ENCODE measurements around the gene MRPL10. TPM values are rescaled to one million over a fixed set of nuclear protein-coding genes. Genes with fewer than 3 reads are reported as not detected.
A peak's percentile ranks its signal among the peaks of the same experiment; 100 is the strongest.

Gene MRPL10
- total RNA-seq, 5 donors from 2014 or later (not counting 1 experiment from before 2014, with no cell fraction given): 34.1 to 60.1 (median 41.6) TPM

DNA sequence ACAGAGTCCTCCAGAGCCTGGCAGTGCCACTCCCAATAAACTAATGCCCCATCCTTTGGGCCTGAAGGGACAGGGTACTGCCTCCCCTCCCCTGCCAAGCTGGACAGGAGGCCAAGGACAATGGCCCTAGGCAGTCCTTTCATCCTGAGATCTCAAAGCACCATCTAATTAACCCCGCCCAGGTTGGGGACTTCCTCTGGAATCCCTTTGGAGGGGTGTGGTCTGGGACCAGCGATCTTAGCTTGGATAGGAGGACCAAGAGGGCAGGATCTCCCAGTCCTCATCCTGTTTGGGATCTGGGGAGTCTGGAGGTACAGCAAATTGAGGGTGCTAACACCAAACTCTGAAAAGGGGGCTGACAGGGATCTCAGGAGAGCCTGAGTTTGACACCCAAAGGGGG lies 37.8 kb upstream of the MRPL10 start:
- ChIA-PET CTCF (no interaction called here), POLR2A (no interaction called here)
- peaks cover 28 to 45% of the 10 kb centered on the region in 2 donors for H3K27me3 Mint-ChIP-seq
- ATAC-seq (replicated peaks in 1 of 4) (no peak), DNase-seq (no peak)
- Histone ChIP-seq H3K4me3 (ENCODE audit: control insufficient read depth in 1 of 2, extremely low read depth in 1 of 2, low read length in 1 of 2) (no peak overlapping the region), H3K4me1 (ENCODE audit: control insufficient read depth in 1 of 2, extremely low read depth in 1 of 2, insufficient read depth in 2 of 2, low read length in 2 of 2) (peaks cover 0 to 4% of the 10 kb centered on the region in 2 experiments), H3K27ac (ENCODE audit: low read length) (no peak overlapping the region), H3K9me3 (no peaks in the 10 kb centered on the region), H3K27me3 (replicated peaks in 1 of 2; ENCODE audit: control insufficient read depth in 2 of 2, extremely low read depth in 1 of 2, insufficient read depth in 2 of 2, low read length in 1 of 2) (peaks cover 0 to 65% of the 10 kb centered on the region in 2 experiments), H3K36me3 (ENCODE audit: control insufficient read depth in 2 of 2, extremely low read depth in 1 of 2, insufficient read depth in 1 of 2, low read length in 1 of 2) (no peaks in the 10 kb centered on the region)
- H3K4me1 Mint-ChIP-seq: peaks cover 5 to 11% (median 9%) of the 10 kb centered on the region in 3 donors
- no peak overlapping the region for H3K27ac Mint-ChIP-seq
- H3K4me3 Mint-ChIP-seq: no peak overlapping the region
- WGBS (ENCODE audit: insufficient coverage): 60% methylated on average over 1 of the region's 2 CpGs
- H3K36me3 Mint-ChIP-seq: no peaks in the 10 kb centered on the region
- H3K9me3 Mint-ChIP-seq: no peaks in the 10 kb centered on the region

DNA sequence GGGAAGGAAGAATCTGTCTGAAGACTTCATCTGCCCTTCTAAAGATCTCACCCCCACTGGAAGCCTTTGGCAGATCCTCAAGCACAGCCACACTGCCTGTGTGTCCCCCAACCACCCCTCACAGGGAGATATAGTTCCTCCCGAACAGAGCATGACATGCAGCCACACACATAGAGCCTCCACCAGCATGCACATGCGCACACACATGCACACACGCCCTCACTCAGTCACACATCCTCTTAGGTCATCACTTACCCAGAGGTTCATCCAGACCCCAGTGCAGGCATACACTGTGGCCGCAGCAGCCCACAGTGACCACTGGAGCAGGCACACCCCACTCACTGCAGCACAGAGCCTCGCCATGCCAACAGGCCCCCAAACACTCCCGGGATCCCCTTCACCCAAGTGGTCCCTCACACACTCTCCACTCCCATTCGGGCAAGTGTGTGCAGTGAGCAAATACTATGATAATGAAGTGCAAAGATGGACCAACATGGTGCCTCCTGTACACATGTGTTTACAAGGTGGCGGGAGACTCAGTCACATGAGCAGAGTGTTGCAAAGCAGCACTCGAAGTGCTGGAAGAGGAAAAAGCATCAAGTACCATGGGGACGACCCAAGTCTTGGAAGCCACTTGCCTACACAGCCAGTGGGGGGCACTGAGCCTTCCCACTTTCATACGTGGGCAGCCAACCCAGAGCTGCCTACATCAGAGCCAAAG lies 36.6 kb upstream of the MRPL10 start:
- H3K9me3 Mint-ChIP-seq: no peaks in the 10 kb centered on the region
- no peak overlapping the region for H3K27ac ChIP-seq (ENCODE audit: low read length)

DNA sequence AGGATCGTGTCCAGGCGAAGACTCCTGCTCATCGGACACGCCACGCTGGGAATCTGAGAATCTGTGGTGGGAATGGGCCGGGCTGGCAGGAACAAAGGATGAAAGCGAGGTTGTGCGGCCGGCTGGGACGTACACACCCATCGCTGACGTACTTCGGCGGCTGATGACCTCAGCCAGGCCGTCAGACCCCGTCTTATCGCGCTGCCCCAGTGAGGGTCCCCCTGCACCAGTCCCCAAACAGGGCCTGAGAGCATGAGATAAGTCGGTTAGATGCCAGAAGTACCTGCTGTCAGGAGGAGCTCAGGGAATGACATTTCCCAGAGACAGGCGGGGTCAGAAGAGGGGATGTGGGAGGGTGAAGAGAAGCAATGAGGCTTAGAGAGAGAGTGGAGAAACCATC lies 35.6 kb upstream of the MRPL10 start:
- Histone ChIP-seq H3K9me3 (no peaks in the 10 kb centered on the region), H3K27ac (ENCODE audit: low read length) (no peak overlapping the region), H3K4me1 (ENCODE audit: control insufficient read depth in 1 of 2, extremely low read depth in 1 of 2, insufficient read depth in 2 of 2, low read length in 2 of 2) (peaks cover 0 to 6% of the 10 kb centered on the region in 2 experiments), H3K4me3 (ENCODE audit: control insufficient read depth in 1 of 2, extremely low read depth in 1 of 2, low read length in 1 of 2) (no peak overlapping the region), H3K27me3 (replicated peaks in 1 of 2; ENCODE audit: control insufficient read depth in 2 of 2, extremely low read depth in 1 of 2, insufficient read depth in 2 of 2, low read length in 1 of 2) (peaks cover 0 to 47% of the 10 kb centered on the region in 2 experiments), H3K36me3 (ENCODE audit: control insufficient read depth in 2 of 2, extremely low read depth in 1 of 2, insufficient read depth in 1 of 2, low read length in 1 of 2) (no peaks in the 10 kb centered on the region)
- Mint-ChIP-seq H3K36me3 (no peaks in the 10 kb centered on the region), H3K4me3 (no peak overlapping the region), H3K4me1 (peaks cover 9 to 17% (median 11%) of the 10 kb centered on the region in 3 donors), H3K27me3 (peaks cover 13 to 30% of the 10 kb centered on the region in 2 donors), H3K27ac (no peak overlapping the region), H3K9me3 (no peaks in the 10 kb centered on the region)
- ChIA-PET CTCF (interaction anchor here in 1 of 2 donors (0.6 kb wide), 1 partner anchor 1332 kb away, joined by 3 read pairs; no protein-coding TSS in a partner anchor), POLR2A (no interaction called here)
- ATAC-seq (replicated peaks in 1 of 4) (no peak), DNase-seq (no peak)
- WGBS (ENCODE audit: insufficient coverage): 87% methylated on average over 17 of the region's 20 CpGs

More for the DNA sequence above, 36.6 kb upstream of the MRPL10 start:
- no peak overlapping the region for H3K27ac Mint-ChIP-seq
- Histone ChIP-seq H3K4me1 (ENCODE audit: control insufficient read depth in 1 of 2, extremely low read depth in 1 of 2, insufficient read depth in 2 of 2, low read length in 2 of 2) (peaks cover 0 to 5% of the 10 kb centered on the region in 2 experiments), H3K36me3 (ENCODE audit: control insufficient read depth in 2 of 2, extremely low read depth in 1 of 2, insufficient read depth in 1 of 2, low read length in 1 of 2) (no peaks in the 10 kb centered on the region), H3K9me3 (no peaks in the 10 kb centered on the region), H3K27me3 (replicated peaks in 1 of 2; ENCODE audit: control insufficient read depth in 2 of 2, extremely low read depth in 1 of 2, insufficient read depth in 2 of 2, low read length in 1 of 2) (peaks cover 0 to 54% of the 10 kb centered on the region in 2 experiments), H3K4me3 (ENCODE audit: control insufficient read depth in 1 of 2, extremely low read depth in 1 of 2, low read length in 1 of 2) (no peak overlapping the region)
- H3K4me1 Mint-ChIP-seq: peaks cover 5 to 12% (median 11%) of the 10 kb centered on the region in 3 donors
- H3K36me3 Mint-ChIP-seq: no peaks in the 10 kb centered on the region
- DNase-seq (no peak), ATAC-seq (replicated peaks in 1 of 4) (no peak)
- WGBS (ENCODE audit: insufficient coverage): 83% methylated on average over 8 of the region's 11 CpGs
- peaks cover 18 to 35% of the 10 kb centered on the region in 2 donors for H3K27me3 Mint-ChIP-seq
- no peak overlapping the region for H3K4me3 Mint-ChIP-seq
- POLR2A ChIA-PET: no interaction called here
- CTCF ChIA-PET: interaction anchor here in 1 of 2 donors (0.6 kb wide), 1 partner anchor 1331 kb away, joined by 3 read pairs; no protein-coding TSS in a partner anchor

DNA sequence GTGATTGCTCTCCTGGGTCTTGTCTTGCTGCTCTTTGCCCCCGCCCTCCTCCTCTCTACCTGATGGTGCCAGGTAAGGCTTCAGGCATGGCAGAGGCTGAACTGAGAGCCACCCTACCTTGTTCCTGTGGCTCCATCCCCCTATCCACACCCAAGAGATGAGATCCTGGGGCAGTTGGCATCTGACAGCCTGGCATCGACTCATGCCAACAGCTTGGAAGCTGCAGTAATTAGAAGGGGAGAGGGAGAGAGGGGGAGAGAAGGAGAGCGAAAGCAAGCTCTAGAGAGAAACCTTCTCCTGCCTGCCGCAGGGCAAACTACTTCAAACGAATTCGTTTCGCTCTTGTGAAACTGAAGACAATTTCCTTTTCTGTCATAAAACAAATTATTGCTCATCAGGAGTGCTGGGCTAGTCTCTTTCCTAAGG lies 33.5 kb upstream of the MRPL10 start:
- Mint-ChIP-seq H3K36me3 (no peaks in the 10 kb centered on the region), H3K27me3 (peaks cover 0 to 18% of the 10 kb centered on the region in 2 donors), H3K27ac (peak overlapping the region in 1 of 2 donors; percentile 64), H3K4me3 (peak overlapping the region in 1 of 3 donors; percentile 47), H3K4me1 (peaks cover 9 to 17% (median 11%) of the 10 kb centered on the region in 3 donors), H3K9me3 (no peaks in the 10 kb centered on the region)
- Histone ChIP-seq H3K27ac (ENCODE audit: low read length) (no peak overlapping the region), H3K27me3 (replicated peaks in 1 of 2; ENCODE audit: control insufficient read depth in 2 of 2, extremely low read depth in 1 of 2, insufficient read depth in 2 of 2, low read length in 1 of 2) (peaks cover 0 to 41% of the 10 kb centered on the region in 2 experiments), H3K9me3 (no peaks in the 10 kb centered on the region), H3K36me3 (ENCODE audit: control insufficient read depth in 2 of 2, extremely low read depth in 1 of 2, insufficient read depth in 1 of 2, low read length in 1 of 2) (no peaks in the 10 kb centered on the region), H3K4me1 (ENCODE audit: control insufficient read depth in 1 of 2, extremely low read depth in 1 of 2, insufficient read depth in 2 of 2, low read length in 2 of 2) (peaks cover 0 to 6% of the 10 kb centered on the region in 2 experiments), H3K4me3 (ENCODE audit: control insufficient read depth in 1 of 2, extremely low read depth in 1 of 2, low read length in 1 of 2) (no peak overlapping the region)
- DNase-seq (no peak), ATAC-seq (replicated peaks in 1 of 4) (peak in 1 of 4 experiments; percentile 39)
- no CpG with 5 or more reads among the region's 7 CpGs for WGBS (ENCODE audit: insufficient coverage)
- POLR2A ChIA-PET: no interaction called here
- CTCF ChIA-PET: no interaction called here

DNA sequence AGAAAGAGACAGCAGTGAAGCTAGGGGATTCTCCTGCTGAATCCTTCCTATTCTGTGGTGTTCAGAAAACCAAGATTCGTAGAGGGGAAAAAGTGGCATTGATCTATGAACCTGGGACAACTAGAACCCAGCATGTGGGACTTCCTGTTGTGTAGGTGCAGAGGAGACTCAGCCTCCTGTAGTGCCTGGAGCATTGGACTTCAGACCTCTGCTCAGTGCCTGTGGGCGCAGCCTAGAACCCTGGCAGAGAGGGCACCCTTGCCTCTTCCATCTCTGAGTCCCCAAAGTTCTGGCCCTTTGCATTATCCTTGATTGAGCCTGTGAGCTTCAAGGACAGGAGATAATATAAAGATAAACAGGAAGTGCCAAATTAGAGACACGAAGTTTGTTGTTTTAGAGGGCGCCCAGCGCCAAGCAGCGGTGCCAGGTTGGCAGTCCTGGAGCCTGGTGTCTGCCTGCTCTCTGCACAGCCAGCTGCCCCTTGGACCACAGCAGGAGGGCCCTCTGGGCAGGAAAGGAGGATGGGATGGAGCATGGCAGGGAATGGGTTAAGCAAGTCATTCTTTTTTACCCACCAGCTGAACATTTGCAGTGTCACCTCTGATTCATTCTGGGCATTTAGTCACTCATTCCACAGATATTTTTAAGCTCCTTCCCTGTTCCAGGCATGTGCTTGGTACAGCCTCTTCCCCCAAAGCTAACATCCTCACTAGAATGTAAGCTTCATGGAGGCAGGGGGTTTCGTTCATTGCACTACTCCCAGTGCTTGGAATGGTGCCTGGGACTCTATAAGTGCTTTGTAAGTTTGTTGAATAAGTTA lies 31.5 kb upstream of the MRPL10 start:
- ChIA-PET POLR2A (interaction anchor here in 1 of 2 donors (0.5 kb wide), 1 partner anchor 121 kb away, joined by 3 read pairs; no protein-coding TSS in a partner anchor), CTCF (interaction anchor here (0.5 to 0.7 kb wide), 4 partner anchors 58 to 285 kb away, joined by 4 to 5 read pairs (median 4); no protein-coding TSS in a partner anchor)
- Mint-ChIP-seq H3K27ac (peak overlapping the region in 1 of 2 donors; percentile 34), H3K27me3 (peaks cover 9 to 16% of the 10 kb centered on the region in 2 donors), H3K4me3 (no peak overlapping the region), H3K9me3 (no peaks in the 10 kb centered on the region), H3K36me3 (no peaks in the 10 kb centered on the region), H3K4me1 (peaks cover 9 to 17% (median 11%) of the 10 kb centered on the region in 3 donors)
- Histone ChIP-seq H3K4me3 (ENCODE audit: control insufficient read depth in 1 of 2, extremely low read depth in 1 of 2, low read length in 1 of 2) (no peak overlapping the region), H3K9me3 (no peaks in the 10 kb centered on the region), H3K36me3 (ENCODE audit: control insufficient read depth in 2 of 2, extremely low read depth in 1 of 2, insufficient read depth in 1 of 2, low read length in 1 of 2) (no peaks in the 10 kb centered on the region), H3K27me3 (replicated peaks in 1 of 2; ENCODE audit: control insufficient read depth in 2 of 2, extremely low read depth in 1 of 2, insufficient read depth in 2 of 2, low read length in 1 of 2) (peaks cover 0 to 42% of the 10 kb centered on the region in 2 experiments), H3K4me1 (ENCODE audit: control insufficient read depth in 1 of 2, extremely low read depth in 1 of 2, insufficient read depth in 2 of 2, low read length in 2 of 2) (peaks cover 0 to 6% of the 10 kb centered on the region in 2 experiments), H3K27ac (ENCODE audit: low read length) (no peak overlapping the region)
- no peak for DNase-seq
- ATAC-seq (replicated peaks in 1 of 4): no peak
- WGBS (ENCODE audit: insufficient coverage): 59% methylated on average over 4 of the region's 7 CpGs

DNA sequence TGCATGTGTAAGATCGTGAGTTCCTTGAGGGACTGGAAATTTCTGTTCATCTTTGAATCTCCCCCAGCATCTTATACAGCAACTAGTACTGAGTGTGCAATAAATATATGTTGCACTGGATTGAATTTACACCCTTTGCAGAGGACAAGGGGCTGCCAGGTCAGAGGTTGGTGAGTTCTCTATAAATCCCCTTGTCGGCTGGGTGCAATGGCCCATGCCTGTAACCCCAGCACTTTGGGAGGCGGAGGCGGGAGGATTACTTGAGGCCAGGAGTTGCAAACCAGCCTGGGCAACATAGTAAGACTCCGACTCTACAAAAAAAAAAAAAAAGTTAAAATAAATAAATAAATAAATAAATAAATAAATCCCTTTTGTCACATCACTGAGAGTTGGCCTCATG lies 29.0 kb upstream of the MRPL10 start:
- no peaks in the 10 kb centered on the region for H3K9me3 ChIP-seq
- ChIA-PET POLR2A (no interaction called here), CTCF (no interaction called here)
- H3K27me3 ChIP-seq (replicated peaks in 1 of 2; ENCODE audit: control insufficient read depth in 2 of 2, extremely low read depth in 1 of 2, insufficient read depth in 2 of 2, low read length in 1 of 2): peaks cover 0 to 46% of the 10 kb centered on the region in 2 experiments
- no peak for DNase-seq
- H3K27me3 Mint-ChIP-seq: peaks cover 13 to 33% of the 10 kb centered on the region in 2 donors
- peaks cover 0 to 6% of the 10 kb centered on the region in 2 experiments for H3K4me1 ChIP-seq (ENCODE audit: control insufficient read depth in 1 of 2, extremely low read depth in 1 of 2, insufficient read depth in 2 of 2, low read length in 2 of 2)
- H3K27ac Mint-ChIP-seq: no peak overlapping the region
- H3K36me3 ChIP-seq (ENCODE audit: control insufficient read depth in 2 of 2, extremely low read depth in 1 of 2, insufficient read depth in 1 of 2, low read length in 1 of 2): no peaks in the 10 kb centered on the region
- no peaks in the 10 kb centered on the region for H3K36me3 Mint-ChIP-seq
- no peak overlapping the region for H3K27ac ChIP-seq (ENCODE audit: low read length)
- H3K4me1 Mint-ChIP-seq: peaks cover 8 to 17% (median 9%) of the 10 kb centered on the region in 3 donors
- H3K4me3 Mint-ChIP-seq: no peak overlapping the region
- H3K9me3 Mint-ChIP-seq: no peaks in the 10 kb centered on the region
- no CpG with 5 or more reads among the region's 5 CpGs for WGBS (ENCODE audit: insufficient coverage)
- no peak overlapping the region for H3K4me3 ChIP-seq (ENCODE audit: control insufficient read depth in 1 of 2, extremely low read depth in 1 of 2, low read length in 1 of 2)
- no peak for ATAC-seq (replicated peaks in 1 of 4)
